ENCODE measurements around the gene CX3CL1.
"Not testable (repeated sequence)": the region's sequence is repeated elsewhere in the genome, so short reads cannot be mapped to it uniquely, and the experiment has no call there.

Gene CX3CL1

GRCh38 chr16:57382535-57383275, 10.4 kb downstream of the CX3CL1 start:
- no peak for DNase-seq

- peak in 1 of 58 donors; percentile 23 for DNase-seq
Measured at GRCh38 chr16:57383276-57384247, 11.3 kb downstream of the CX3CL1 start.

- DNase-seq = peak in 3 of 58 donors; percentile 22 to 25 (median 22)
Measured at GRCh38 chr16:57384248-57385070, 12.2 kb downstream of the CX3CL1 start.

- DNase-seq = no peak
Measured at GRCh38 chr16:57385083-57385482, 12.8 kb downstream of the CX3CL1 start.

GRCh38 chr16:57386381-57386951, 14.2 kb downstream of the CX3CL1 start:
- peak in 1 of 58 donors; percentile 22 for DNase-seq

- DNase-seq = no peak
Measured at GRCh38 chr16:57387598-57388354, 15.5 kb downstream of the CX3CL1 start.

GRCh38 chr16:57388359-57389086, 16.2 kb downstream of the CX3CL1 start:
- no peak for DNase-seq

- no peak for DNase-seq
Measured at GRCh38 chr16:57389087-57389468, 16.8 kb downstream of the CX3CL1 start.

GRCh38 chr16:57390636-57391295, 18.5 kb downstream of the CX3CL1 start:
- no peak for DNase-seq

- DNase-seq = no peak
Measured at GRCh38 chr16:57391300-57391699, 19.0 kb downstream of the CX3CL1 start.

- DNase-seq = no peak
Measured at GRCh38 chr16:57391708-57392107, 19.4 kb downstream of the CX3CL1 start.

GRCh38 chr16:57392694-57393093, 20.4 kb downstream of the CX3CL1 start:
- DNase-seq = no peak

GRCh38 chr16:57394444-57394843, 22.2 kb downstream of the CX3CL1 start:
- no peak for DNase-seq

- DNase-seq = no peak
Measured at GRCh38 chr16:57395026-57395425, 22.7 kb downstream of the CX3CL1 start.

GRCh38 chr16:57396786-57397185, 24.5 kb downstream of the CX3CL1 start:
- DNase-seq = no peak

GRCh38 chr16:57397493-57397892, 25.2 kb downstream of the CX3CL1 start:
- not testable (repeated sequence) for DNase-seq

- no peak for DNase-seq
Measured at GRCh38 chr16:57401943-57402640, 29.8 kb downstream of the CX3CL1 start.
